Stimulated activated CD4-positive, alpha-beta T cell treated with anti-CD3 and anti-CD28 coated beads, Interleukin-12 subunit alpha, Interleukin-12 subunit beta, amount 100 ng/mL, for 48 hours (primary cell): ENCODE data around the gene HSD17B7.
"Not testable (repeated sequence)": the region's sequence is repeated elsewhere in the genome, so short reads cannot be mapped to it uniquely, and the experiment has no call there.

Experiments used
- DNase-seq, 3 donors: peaks; one replicate each; pipeline ENCODE4 v3.0.0-alpha.2; 2020; ENCODE audit warnings: low read depth in 2 of 3, low spot score in 1 of 3

The HSD17B7 gene

DNA sequence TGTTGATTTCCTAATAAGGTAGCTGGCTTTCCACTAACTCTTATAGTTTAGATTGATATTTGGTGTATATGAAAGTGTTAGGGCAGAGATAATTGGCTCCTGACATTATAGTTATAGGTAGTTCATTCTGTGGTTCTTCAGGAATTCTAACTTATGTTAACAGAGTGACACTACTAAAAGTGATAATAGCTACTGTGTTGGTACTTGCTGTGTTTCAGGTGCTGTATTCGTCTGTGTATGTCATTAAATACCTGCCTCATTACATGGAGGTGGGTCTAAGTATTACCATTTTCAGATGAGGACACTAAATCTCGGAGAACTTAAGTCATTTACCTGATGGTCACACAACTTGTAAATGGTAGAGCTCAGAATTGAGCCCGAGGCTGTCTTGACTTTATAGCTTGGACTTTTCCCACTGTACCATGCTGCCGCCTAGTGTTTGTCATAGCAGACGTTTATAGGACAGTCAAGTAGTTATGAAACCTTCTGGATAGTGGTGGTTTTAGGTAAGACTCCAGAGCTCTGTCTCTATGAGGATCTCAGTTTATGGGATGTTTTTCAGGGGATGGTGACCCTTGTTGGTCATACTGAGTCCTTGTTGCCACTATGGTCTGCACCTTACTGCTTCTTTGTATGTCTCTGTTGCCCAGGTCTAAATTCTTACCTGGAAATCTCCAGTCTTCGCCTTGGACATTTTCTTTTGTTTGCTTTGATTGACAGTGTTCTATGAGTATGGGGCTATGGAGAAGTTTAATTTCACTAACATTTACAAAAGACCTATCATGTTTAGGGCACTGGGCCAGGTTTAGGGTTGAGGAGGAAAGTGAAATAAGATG is 9.7 kb downstream of the HSD17B7 start:
- DNase-seq = not testable (repeated sequence)

DNA sequence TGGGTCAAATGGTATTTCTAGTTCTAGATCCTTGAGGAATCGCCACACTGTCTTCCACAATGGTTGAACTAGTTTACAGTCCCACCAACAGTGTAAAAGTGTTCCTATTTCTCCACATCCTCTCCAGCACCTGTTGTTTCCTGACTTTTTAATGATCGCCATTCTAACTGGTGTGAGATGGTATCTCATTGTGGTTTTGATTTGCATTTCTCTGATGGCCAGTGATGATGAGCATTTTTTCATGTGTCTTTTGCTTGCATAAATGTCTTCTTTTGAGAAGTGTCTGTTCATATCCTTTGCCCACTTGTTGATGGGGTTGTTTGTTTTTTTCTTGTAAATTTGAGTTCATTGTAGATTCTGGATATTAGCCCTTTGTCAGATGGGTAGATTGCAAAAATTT is 17.0 kb downstream of the HSD17B7 start:
- not testable (repeated sequence) for DNase-seq

DNA sequence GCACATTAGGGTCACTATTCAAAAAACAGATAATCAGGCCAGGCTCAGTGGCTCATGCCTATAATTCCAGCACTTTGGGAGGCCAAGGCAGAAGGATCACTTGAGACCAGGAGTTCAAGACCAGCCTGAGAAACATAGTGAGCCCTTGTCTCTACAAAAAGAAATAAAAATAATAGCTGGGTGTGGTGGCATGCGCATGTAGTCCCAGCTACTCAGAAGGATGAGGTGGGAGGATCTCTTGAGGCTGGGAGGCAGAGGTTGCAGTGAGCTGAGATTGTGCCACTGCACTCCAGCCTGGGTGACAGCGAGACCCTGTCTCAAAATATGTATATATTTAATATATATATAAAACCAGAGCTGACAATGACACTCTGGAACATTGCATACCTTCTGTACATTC is 21.9 kb downstream of the HSD17B7 start:
- not testable (repeated sequence) for DNase-seq

DNA sequence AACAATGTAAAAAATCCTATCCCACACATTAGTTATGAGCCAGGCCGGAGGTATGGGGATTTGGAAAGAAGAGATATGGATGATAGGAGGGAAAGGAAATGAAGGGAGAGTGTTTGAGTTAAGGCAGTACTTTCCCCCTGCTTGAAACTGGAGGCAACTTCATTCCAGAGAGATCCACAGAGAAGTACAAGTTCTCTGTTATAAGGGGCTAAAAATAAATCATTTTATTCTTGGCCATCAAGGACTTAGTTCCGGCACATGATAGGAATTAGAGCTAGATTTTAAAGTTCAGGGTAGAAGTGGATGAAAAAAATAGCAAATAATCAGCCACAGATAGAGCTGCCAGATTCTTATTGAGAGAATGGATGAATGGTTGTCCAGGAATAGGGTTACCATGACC is 27.6 kb downstream of the HSD17B7 start:
- not testable (repeated sequence) for DNase-seq

GRCh38 chr1:162818666-162819065 is 28.2 kb downstream of the HSD17B7 start:
- not testable (repeated sequence) for DNase-seq

DNA sequence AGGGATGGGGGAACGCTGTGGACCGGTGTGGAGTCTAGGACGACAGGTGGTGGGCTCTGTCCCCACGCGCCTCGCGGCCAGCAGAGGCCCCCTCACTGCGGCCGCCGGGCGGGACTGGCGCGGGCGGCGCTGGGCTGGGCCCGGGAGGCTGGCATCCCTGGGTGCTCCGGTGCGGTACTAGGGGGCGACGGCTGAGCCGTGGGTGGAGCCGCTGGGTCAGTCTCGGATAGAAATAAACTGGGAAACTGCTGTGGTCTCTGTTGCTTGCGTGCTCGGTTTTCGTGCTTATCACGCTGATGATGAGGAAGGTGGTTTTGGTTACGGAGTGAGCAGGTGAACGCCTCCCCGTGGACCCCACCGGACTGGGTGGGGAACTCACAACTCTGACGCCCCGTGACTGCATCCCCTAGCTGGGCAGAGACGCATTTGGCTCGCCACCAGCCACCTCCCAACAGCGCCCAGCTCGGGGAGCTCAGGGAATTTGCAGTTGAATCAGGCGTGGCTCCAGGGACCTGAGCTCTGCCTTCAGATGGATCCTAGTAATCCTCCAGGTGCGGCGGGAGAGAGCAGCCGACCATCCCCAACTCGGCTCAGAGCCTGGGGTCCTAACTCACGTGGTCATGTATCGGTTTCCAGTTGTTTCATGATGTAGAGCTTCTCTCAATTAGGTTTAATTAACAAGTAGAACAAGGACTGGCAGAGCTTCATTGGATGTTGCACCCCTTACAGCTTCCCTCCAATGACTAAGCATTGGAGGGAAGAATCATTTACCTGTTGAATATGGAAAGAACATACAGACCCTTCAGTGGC is 32.1 kb downstream of the HSD17B7 start:
- no peak for DNase-seq

DNA sequence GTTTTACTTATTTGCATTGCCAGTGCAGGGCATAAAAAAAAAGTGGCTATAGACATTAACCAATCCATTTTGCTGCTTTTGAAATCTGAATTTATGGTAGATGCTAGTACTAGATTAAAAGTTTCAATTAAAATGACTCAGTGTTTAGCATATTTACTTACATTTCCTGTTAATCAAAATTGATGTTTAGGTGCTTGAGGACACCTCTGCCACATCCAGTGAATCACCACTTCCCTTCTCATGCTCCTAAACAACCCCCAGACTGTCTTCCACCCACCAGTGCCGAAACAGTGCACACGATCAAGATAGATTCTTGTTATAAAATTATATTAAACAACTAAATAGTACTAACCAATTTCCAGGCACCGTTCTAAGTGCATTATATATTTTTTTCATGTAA is 32.7 kb downstream of the HSD17B7 start:
- no peak for DNase-seq

- DNase-seq = no peak
Measured at GRCh38 chr1:162823771-162824525, 33.4 kb downstream of the HSD17B7 start.

DNA sequence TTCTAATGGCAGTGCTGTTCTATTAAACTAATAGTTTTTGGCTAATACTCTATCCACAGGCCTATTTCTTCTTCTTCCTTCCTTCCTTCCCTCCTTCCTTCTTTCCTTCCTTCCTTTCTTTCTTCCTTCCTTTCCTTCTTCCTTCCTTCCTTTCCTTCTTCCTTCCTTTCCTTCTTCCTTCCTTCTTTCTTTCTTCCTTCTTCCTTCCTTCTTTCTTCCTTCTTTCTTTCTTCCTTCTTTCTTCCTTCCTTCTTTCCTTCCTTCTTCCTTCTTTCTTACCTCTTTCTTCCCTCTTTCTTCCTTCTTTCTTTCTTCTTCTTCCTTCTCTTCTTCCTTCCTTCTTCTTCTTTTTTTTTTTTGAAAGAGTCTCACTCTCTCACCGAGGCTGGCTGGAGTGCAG is 38.8 kb downstream of the HSD17B7 start:
- no peak for DNase-seq

GRCh38 chr1:162832470-162832869 is 42.0 kb downstream of the HSD17B7 start:
- DNase-seq = no peak

- DNase-seq = no peak
Measured at GRCh38 chr1:162835157-162835899, 44.8 kb downstream of the HSD17B7 start.

DNA sequence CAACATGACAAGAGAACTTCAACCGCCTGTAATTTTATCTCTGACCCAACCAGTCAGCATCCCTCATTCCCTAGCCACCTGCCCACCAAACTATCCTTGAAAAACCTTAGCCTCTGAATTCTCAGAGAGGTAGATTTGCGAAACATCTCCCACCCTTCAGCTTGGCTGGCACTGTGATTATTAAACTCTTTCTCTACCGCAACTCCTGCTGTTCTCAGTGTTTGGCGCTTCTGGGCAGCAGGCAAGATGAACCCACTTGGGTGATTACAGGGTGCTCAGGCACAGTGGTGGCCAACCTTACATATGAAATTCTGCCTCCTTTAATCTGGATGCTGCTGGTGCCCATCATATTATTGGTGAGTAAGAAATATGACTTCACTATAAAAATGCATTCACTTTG is 48.4 kb downstream of the HSD17B7 start:
- DNase-seq = no peak

DNA sequence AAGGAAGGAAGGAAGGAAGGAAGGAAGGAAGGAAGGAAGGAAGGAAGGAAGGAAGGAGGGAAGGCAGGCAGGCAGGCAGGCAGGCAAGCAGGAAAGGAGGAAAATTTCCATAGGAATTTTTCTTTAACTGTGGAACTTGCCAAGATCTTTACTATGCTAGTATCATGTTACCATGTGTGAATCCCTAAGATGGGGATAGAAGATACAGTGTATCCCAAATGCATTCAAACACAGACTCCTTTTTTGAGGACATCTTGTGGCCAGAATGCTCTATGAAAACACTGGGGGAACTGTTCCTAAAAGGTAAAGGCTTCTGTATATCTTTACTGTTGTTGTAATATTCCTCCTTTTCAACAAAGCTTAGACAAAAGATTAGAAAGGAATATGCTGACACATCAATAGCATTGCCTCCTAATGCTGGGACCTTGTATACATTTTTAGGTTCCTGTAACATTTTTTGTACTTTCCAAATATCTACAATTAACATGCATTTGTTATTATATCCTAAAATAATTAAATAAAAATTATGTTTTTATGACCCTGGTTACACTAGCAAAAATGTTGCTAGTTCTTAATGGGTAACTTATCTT is 49.8 kb downstream of the HSD17B7 start:
- no peak for DNase-seq

DNA sequence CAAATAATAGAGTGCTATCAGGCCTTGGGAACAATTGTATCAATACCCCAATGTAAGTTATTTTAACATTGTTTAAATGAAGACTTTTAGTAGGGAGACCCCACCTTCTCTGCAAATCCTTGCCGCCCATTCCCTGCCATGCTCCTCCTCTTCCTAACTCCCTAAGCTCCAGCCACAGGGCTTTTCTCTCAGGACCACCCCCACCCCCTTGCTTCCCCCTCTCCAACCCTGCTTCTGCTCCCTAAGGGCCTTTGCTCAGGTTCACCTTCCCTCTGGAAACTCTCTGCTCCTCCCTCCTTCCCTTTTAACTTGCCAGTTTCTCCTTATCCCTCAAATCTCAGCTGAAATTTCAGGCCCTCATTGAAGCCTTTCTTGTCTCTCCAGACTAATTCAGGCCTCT is 53.7 kb downstream of the HSD17B7 start:
- DNase-seq = no peak

GRCh38 chr1:162846256-162847212 is 56.0 kb downstream of the HSD17B7 start:
- no peak for DNase-seq

GRCh38 chr1:162847839-162848453 is 57.4 kb downstream of the HSD17B7 start:
- peak; percentile 62 to 81 (median 79) for DNase-seq

DNA sequence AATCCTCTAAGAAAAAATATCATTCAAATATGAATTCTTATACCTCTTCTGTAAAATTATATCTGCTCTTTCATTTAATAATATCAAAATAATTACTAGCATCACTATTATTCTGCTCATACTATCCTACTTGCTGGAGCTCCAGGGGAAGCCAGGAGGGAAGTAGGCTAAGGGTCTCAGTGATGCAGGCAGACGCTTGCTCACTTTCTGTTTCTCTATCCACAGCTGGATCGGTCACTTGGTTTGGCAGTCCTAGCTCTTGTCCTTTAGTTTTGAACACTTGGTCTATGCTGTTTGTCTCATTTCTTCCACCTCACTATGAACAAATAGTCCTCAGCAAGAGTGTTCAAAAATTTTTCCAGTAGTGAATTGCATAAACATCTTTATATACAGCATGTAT is 59.2 kb downstream of the HSD17B7 start:
- no peak for DNase-seq

DNA sequence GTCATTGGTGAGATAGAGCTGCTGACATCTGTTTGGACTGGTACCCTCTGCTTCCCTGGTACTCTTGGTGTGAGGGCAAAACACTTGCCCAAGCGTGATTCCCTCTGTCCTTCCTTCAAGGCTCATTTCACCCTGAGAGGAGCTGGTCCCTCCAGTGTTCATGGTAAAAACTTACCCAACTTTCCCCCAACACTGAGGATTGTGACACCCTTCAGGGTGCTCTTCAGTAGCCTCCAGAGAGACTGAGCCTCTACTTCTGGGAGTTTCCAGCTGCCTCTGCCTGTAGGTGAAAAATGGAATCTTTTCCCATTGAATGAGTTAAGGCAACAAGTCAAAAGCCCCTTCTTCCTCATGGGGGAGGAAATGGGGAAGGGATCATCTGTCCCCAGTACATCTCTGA is 60.8 kb downstream of the HSD17B7 start:
- DNase-seq = no peak
